NCI-H1417 treated with DMSO at 0.1 percent for 48 hours (cell line): ENCODE measurements around the gene MVD.

Source experiments
- DNase-seq: peaks from one replicate; lab custom pipeline; 2025; lab: John Stamatoyannopoulos, UW

The MVD gene

DNA sequence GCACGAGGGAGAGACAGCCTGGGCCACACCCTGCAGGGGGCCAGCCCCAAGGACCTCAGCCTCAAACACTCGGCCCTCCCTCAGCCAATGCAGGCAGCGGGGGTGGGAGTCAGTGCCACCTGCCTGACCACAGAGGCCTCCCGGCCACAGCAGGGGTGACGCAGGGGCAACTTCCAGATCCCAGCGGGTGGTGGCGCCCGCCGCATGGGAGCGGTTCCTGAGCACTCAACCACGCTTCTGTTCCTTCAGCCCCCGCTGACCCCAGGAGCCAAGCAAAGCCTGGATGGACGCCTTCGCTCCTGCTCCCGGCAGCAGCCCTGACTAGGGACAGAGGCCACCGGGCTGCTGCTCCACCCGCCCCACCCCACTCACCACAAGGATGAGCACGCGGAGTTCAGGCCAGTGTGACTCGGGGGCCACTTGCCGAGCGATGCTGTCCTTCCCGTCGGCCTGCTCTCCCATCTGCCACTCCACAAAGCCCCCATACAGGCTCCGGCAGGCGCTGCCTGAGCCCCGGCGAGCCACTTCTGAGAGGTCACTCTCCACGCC lies 7.1 kb downstream of the MVD start:
- DNase-seq = no peak

DNA sequence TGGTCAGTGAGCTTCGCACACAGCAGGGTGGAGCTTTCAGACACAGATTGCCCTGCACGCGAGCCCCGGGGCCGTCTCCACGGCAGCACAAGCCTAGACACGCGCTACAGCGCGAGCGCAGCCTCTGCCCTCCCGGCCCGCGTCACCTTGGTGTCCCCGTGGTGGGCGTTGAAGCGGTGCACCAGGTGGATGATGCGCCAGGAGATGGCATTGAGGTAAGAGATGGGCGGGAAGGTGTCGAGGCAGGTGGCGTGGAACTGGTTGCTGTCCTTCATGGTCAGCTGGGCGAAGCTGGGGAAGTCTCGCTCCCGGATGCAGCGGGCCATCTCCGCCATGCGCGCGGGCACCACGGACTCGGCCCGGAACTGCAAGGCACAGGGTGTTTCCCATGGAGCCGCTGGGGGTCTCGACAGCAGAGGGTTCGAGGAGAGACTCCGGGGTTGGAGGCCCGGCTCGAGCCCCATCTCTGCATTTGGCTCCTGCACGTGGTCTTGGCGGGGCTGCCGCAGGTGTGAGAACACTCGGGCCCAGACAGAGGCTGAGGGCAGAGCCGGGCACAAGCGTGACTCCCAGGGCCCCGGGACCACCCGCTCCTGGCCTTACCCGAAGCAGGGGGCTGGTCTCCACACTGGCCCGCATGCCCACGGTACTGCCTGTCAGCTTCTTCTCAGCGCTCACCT lies 7.7 kb downstream of the MVD start:
- no peak for DNase-seq

DNA sequence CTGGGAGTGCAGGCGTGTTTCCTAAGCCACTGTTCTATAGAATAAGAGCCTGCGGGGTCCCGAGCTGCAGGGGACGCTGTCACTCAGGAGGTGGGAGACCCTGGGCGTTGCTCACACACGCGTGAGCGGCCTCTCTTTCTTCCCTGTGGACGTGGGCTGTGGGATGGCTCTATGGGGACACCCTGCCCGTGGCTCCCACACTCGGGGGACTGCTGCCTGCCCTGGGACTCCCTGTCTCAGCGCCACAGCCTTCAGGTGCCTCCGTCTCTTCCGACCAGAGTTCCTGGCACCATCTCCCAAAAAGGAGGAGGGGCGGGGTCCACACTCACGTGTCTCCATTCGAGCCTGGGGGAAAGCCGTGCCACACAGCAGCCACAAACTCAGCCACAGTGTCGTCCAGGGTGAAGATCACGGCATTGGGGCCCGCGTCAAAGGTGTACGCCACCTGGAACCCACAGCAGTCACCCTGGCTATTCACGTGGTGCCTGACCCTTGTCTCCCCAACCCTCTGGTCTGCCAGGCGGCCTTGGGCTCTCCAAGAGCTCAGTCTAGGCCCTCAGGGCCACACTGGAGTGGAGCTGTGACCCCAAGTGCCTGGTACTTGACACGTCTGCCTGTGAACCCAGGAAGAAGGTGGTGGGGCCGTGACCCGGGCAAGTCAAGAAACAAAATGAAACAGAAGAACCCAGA lies 8.4 kb downstream of the MVD start:
- DNase-seq = no peak

DNA sequence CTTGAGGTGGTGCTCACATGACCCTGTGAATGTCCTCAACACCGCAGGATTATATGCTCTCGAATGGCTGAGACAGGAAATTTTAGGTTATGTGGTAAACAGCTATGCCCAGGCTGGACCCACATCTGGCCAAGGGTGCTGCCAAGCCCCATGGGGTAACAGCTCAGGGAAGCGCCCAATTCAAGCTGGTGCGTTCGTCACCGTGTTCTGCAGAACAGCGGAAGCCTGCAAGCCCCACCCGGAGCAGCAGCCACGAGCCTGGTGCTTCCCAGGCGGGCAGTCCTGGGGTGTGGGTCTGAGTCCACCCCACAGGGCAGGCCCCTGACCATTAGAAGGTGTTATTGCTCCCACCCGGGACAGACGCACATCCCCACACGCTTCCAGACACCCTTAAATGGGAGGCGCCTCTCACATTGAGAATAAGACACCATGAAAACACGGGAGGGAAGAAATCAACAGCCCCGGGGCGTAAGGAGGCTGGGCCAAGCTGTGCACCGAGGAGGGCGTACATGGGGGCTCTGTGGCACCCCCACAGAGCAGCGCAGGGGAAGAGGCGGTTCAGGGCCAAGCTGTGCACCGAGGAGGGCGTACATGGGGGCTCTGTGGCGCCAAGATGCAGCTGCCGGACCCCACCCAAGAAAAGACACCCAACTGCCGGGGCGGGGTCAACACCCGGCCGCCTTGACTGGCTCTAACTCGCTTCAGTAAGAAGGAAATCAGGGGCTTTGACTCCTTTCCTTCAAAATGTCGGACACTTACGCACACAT lies 9.1 kb downstream of the MVD start:
- no peak for DNase-seq

DNA sequence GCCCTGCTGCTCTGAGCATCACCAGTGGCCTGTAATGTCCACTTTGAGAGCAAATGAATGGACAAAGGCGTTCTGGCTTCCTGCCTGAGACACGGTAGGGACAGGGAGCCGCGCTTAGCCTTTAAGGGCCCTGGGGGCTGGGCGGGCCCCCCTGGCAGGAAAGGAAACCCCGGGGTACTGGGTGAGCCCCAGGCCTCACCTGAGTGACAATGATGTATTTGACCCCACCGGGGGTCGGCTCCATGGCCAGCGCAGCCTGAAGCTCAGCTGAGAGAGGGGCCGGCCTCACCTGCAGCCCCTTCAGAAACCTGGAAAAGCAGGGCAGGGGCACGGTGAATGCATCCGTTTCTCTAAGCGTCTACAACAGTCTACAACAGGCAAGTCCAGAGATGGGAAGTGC lies 9.8 kb downstream of the MVD start:
- DNase-seq = no peak

DNA sequence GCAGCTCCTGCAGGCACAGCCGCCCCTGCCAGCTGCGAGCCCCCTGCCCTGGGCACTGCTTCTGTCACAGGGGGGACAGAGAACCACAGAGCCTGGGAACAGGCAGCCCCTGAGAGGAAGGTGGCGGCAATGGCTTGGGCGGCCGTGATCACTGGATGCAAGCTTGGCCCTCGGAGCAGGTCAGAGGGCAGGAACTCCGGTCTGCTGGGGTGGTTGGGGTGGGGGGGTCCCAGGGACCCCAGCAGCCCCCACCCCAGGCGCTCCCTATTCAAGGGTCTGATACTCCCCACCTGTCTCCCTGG lies 10.2 kb downstream of the MVD start:
- DNase-seq = no peak

DNA sequence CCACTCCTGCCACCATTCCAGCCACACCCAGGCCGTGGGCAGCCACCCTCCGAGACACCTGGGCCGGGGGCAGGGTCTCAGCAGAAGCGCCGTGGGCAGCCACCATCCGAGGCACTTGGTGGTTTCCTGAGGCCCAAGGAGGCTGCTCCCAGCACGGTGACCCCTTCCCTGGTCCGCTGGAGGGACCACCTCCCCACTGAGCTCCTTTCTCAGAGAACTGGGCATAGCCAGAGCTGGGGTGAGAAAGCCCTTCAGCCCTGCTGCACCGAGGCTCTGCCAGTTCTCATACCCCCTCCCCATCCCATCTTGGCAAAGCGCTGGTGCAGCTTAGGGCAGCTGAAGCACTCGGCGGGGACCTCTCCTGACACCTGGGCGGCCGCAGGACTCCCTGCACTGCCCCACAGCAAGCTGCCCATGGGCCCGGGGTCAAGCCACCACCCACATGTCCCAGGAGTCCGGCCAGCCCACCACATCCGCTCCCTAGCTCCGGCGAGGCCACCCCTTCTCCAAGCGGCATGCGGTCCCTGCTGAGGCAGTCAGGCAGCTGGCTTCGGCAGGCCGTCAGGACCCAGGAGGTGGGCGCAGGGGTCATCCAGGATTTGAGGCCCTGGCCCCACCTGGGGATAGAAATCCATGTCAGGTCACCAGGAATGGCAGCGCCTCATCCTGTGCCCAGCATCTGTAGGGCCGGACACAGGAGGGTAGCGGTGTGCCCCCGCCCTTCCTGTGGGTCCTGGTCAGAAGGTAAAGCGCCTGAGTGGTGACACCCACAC lies 10.7 kb downstream of the MVD start:
- no peak for DNase-seq

DNA sequence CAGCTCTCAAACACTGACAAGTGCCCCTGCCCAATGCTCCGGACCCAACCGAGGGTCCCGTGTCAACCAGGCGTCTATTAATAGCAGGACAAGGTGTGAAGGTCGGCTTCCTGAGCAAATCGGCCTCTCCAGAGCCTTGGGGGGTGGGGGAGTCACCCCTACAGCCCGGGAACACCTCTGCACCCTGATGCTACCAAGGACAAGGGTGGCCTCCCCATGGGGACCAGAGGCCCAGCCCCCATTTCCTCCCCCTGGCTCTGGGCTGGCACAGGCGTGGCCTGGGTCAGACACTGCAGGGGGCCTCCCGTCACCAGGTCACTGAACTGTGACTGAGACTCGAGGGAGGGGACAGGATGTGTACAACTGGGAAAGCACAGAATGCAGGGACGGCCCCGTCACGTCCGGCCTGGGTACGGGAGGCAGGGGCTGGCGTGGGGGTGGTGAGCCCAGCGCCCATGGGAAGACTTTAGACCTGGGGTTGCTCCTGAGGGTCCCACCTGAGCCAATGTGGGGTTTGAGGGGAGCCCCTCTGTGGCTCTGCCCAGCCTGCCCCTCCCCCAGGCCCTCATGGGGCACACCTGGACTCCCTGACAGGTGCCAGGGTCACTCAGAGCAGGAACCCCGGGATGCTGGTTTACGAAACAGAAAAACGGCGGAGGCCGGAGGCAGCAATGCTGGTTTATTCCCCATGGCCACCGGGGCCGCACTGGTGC lies 11.5 kb downstream of the MVD start:
- no peak for DNase-seq

DNA sequence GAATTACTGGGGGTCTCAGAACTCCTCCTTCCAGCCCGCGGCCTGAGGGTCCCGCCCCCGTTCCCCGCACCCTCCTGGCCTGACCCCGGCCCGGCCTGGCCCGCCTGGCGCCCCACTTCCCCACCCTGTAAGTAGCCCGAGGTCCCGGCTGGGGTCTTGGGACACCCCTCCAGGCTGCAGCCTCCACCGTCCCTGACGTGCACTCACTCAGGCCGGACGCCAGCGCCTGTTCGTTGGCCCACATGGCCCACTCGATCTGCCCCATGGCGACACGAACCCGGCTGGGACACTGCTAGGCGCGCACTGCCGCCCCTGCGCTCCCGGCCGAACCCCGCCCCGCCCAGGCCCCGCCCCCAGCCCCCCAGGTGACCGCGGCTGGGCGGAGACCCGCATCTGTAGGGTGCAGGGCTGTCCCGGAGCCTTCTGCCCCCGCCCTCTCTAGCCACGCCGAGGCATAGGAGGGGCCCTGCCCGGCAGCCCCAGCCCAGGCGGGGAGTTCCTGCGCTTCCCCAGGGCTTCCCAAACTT lies 12.1 kb downstream of the MVD start, which contains the start of gene CYBA:
Gene CYBA, minus strand, starts transcription at position 305 of the 527 bp plus-strand sequence. Its CDS starts 40 bp downstream, at position 265.
- DNase-seq = no peak

DNA sequence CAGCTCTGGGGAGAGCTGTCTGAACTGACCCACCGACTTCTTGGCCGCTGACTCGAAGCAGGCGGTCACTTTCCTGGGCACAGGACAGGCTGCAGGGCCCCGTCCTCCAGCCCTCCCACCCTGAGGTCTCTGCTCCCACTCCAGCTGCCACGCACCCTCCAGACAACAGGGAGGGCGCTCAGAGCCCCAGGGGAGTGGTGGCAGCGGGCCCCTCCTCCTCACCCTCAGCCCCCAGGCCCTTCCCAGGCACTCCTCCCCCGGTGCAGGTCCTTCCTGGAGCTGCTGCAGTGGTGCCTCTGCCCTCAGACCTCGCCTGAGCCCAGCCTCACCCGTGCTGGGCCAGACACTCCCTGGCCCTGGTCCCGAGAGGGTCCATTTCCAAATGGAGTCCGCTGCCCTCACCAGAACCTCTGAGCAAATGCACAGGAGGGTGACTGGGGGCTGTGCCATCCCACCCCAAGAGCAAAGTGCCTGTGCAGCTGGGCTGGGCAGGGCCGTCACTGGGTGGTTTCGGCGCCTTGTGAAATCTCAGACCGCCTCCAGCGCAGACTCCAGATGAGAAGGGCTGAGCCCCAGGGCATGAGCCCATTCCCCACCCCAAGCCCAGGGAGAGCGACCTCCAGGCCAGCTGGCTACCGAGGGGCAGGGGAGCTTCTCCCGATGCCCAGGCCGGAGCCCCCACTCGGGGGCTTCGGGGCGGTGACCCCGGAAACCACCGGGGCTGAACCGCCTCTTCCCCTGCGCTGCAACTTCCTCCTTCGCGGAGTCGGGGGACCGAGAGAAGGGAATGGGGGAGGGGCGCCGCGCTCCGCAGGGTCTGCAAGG lies 12.8 kb downstream of the MVD start:
- no peak for DNase-seq

DNA sequence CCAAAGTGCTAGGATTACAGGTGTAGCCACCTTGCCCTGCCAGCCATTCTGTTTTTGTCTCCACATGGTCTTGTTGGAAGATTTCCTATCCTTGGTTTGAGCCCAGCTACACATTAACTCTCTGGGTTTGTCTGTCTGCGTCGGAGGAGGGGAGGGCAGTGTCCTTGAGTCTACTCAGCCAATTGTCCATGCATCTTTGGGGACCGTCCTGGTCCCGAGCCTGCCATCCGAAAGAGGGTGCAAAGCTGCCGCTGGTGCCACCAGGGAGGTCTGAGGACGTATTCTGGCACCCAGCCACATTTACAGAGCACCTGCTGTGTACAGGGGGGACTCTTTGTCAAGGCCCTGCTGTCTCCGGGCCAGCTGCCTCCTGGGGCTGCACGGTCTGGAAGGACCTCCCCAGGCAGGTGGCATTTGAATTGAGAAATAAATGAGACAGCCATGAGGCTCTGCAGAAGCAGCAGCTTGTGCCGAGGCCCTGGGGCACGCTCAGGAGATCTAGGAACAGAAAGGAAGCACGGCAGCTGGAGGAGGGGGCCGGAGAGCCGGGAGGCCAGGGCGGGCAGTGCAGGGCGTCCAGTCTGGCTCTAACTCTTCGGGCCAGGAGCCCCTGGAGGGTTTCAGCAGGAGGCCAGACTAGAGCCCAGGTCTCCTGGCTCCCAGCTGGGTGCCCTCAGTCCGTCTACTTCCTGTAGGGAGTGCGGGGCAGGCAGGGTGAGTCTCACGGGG lies 13.5 kb downstream of the MVD start:
- DNase-seq = no peak

DNA sequence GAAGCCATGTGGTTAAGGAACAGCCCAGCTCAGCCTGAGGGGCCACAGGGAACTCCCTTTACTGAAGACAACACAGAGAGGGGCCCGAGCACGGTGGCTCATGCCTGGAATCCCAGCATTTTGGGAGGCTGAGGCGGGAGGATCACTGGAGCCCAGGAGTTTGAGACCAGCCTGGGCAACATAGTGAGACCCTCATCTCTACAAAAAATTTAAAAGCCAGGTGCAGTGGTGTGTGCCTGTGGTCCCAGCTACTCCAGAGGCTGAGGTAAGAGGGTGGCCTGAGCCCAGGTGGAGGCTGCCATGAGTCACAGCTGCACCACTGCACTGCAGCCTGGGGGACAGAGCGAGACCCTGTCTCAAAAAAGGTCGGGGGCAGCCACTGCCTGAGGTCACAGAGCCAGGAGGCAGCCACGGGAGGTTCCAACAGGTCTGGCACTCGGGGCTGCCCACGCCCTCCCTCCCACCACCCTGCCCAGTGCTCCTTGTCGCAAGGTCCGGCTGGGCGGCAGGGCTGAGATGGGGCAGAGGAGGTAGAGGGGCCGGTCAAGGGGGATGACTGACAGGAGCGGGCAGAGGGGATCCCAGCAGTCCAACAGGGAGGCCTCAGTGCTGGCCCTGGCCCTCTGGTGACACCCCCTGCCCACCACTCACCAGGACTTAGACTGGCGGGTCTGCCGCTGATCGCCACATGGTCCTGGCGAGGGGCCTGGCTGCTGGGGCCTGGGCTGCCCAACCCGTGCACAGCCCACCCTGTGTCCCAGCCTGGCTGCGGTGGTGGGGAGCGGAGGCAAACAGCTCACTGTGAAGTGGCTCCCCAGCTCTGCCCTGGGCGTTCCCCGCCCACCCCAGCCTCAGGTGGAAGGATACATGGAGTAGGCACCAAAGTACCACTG lies 15.5 kb downstream of the MVD start:
- DNase-seq = no peak

DNA sequence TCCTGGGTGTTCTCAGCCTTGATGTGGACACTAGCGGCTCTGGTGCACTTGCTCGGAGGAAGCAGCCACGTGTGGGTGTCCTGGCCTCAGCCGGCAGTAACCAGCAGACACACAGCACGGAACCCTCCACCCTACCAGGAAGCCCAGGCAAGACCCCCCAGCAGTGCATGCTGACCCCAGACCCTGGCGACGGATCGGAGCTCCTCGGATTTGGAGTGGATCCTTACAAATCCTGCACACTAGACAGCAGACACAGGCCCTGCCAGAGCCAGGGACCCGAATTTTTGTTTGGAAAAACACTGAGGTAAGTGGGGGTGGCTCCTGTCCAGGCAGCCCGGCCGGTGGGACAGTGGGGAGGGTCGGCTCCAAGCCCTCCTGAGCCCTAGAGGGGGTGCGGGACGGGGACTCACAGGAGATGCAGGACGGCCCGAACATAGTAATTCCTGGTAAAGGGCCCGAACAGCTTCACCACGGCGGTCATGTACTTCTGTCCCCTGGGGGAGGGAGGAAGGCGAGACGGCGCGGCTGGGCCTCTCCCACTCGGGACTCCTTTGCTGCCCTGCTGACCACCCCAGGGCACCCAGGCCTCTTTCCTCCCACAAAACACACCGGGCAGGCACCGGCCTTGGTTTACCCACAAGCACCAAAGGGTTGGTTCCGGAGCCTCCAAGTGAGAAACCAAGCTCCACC lies 16.4 kb downstream of the MVD start:
- DNase-seq = no peak

DNA sequence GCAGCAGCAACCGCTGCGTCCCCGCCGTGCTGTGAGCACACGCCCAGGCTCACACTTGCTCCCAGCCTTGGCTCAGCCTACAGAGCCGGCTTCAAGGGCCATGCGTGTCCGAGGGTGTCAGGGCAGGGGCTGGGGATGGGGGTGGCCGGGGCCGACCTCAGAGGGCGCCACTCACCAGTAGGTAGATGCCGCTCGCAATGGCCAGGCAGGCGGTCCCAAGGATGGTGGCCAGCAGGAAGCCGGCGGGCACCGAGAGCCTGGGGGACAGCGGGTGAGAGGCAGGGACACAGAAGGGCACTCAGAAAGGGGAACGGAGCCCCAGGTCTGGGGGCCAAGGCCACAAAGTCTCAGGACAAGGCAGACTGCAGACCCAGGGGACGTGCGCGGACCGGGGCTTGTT lies 16.9 kb downstream of the MVD start:
- DNase-seq = no peak

DNA sequence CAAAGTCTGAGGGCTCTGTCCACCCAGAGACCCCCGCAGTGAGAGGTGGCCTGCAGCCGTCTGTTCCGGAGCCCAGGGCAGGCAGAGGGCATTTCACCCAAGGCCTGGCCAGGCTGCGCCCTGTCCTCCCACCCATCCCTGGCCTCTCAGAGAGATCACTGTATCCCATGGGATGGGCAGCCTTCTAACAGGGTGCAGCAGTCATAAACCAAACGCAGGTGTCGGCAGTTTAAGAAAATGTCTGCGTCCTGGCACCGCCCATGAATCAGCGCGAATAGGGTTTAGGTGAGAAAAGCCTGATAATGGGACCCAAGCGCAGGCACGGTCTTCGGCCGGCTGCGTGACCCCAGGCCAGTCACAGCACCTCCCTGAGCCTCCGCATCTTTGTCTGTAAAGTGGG lies 17.4 kb downstream of the MVD start:
- no peak for DNase-seq

DNA sequence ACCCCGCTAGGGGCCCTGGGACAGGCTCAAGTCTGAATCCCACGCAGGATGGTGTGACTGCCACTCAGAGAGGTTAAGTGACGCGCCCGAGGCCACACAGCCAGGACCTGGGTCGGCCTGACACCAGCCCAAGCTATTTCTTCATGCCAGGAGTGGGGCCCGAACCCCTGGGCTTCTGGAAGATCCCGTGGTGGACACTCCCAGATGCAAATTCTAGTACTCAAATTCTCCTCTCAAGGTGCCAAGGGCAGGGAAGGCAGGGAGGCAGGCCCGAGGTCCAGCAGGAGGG lies 19.3 kb downstream of the MVD start:
- DNase-seq = no peak

DNA sequence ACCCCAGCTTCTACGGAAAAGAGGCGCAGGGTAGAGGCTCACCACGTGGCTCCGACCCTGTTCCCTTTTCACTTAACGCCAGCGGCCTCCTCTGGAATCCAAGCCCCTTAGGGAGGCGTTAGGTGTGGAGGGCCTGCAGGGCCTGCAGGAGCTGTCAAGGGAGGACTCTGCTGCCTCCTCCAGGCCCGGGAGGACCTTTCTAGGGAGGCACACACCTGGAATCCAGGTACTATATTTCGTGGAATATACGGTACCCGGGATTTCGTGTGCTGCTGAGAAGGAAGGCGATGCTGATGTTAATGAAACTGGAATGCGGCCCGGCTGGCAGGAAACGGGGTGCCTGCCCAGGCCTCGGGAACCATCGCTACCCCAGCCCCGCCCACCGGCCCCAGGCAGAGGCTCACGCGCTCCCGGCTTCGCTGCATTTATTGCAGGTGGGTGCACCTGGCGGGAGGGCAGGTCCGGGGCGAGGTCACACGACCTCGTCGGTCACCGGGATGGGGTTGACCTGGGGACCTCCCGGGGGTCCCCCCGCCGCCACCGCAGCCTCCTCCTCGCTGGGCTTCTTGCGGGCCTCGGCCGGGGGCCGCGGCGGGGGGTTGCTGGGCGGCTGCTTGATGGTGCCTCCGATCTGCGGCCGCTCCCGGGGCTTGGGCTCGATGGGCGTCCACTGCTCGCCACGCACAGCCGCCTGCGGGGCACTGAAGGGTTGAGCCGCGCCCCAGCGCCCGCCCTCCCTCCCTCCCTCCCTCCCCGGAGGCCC lies 19.8 kb downstream of the MVD start:
- DNase-seq = no peak
